Stimulated activated CD8-positive, alpha-beta memory T cell treated with anti-CD3 and anti-CD28 coated beads, Interleukin-12 subunit alpha, Interleukin-12 subunit beta, amount 100 ng/mL, for 1 hour (primary cell): ENCODE measurements around the gene USP15.

ENCODE experiments used
- DNase-seq: peaks from one replicate; pipeline ENCODE4 v3.0.0-alpha.2; 2020; ENCODE audit warnings: low read depth

The USP15 gene

DNA sequence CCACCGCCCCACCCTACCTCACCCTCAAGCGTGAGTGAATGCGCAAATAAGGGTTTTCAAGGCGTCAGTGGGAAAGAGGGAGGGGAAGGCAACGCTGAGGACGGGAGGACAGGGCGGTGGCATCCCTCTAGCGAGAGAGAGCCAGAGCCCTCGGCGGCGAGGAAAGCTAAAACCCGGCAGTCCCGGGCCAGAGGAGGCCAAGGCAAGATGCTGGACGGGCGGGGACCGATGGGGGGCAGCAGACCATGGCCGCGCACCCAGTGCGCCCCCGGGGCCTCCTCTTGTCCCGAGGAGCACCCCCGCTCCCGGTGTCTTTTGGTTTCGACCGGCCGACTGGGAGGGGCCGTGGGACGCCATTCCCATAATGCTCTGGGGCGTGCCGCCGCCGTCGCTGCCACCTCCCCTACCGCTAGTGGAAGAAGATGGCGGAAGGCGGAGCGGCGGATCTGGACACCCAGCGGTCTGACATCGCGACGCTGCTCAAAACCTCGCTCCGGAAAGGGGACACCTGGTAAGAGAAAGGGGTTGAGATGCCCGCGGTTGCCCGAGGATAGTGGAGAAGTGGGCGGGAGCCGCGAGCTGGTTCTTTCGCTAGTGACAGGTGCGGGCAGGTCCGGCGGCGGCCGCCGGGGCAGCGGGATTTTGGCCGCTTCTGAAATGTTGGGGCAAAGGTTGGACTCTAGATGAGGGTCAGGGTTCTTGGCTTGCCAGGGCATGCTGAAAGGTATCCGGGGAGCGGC is at the start of gene USP15:
USP15 (plus strand) TSS at position 412 of the 740 bp plus-strand sequence; CDS start at position 423, 11 bp downstream.
- DNase-seq = peak; percentile 95

DNA sequence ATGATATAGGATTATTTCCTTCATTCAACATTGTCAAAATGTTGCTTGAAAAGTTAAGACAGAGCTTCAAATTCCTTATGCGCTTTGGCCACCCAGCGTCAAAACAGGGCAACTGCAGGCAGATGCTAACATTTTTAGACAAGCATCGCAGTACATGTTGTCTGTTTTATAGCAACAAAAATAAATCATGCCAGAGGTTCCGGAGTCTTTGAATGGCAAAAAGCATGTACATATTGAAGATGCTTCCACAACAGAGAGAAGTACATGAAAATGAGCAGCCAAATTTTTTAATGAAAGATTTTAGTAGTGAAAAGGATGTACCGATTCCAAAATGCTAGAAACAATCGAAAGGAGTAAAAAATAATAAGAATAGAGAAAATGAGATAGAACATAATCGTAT is 49.8 kb upstream of the USP15 start:
- DNase-seq = no peak

DNA sequence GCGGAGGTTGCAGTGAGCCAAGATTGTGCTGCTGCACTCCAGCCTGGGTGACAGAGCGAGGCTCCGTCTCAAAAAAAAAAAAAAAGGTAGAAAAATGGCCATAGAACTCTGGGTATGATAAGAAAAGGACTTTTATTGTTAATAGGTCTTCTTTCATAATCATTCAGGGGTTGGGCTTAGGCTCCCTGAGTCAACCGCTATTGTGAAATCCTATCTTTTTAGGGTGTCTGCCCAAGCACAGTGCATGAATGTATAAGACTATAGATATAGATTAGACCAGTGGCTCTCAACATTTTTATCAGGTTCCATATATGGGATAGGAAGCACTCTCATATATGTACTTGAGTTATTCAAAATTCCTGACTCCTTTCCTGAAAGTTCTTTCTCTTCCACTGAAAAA is 48.7 kb upstream of the USP15 start:
- no peak for DNase-seq

DNA sequence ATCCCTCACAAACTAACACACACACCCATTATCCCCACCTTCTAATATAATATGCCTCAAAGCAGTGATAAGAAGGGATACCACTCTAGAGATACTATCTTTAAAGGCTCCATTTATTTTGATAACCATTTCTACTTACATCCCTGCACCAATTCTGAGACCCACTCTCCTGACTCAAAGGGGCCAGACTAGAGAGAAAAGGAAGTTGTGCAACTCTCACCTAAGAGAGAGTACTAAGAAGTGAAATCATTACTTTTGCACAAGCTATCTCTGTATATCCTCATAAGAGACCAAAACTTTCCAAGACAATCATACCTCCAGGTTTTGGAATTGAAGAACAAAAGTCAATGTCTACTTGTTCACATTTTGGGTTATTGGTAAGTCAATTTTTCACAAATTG is 45.4 kb upstream of the USP15 start:
- DNase-seq = no peak

DNA sequence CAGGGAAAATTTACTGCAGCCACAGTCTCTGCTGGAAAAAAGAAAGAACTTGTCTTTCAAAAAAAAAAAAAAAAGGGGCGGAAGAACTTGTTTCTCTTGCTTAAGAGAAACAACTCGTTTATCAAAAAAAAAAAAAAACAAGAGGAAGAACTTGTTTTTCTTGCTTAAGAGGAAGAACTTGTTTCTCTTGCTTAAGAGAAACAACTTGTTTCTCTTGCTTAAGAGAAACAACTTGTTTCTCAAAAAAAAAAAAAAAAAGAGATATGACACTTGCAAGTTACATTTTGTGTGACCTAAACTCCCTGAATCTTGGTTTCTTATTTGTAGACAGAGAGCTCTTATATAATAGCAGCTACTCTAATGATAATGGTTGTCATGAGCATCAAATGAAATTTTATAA is 44.7 kb upstream of the USP15 start:
- no peak for DNase-seq

DNA sequence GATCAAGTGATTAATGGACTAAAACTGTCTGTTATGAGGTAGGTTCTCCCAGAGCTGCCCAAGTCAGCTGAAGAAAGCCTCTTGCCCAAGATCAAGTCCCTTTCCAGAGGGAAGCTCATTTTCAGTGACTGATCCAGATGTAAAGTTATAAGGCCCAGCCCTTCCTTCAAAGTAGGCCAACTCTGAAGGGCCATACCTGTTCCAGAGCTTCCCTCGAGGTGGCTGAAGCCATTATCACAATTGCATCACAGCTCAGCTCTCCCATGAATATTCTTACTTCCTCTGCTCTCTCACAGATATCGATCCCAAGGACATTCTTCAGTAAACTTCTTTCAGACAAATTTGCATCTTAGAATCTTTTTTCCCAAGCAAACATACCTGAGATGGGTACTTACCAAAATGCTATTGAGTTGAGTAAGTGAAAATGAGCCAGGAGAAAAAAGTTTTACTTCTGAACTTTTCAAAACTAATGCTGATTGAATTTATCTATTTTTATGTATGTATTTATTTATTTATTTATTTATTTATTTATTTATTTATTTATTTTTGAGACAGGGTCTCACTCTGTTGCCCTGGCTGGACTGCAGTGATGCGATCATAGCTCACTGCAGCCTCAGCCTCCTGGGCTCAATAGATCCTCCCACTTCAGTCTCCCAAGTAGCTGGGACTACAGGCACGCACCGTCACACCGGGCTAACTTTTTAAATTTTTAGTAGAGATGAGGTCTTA is 42.6 kb upstream of the USP15 start:
- DNase-seq = no peak

DNA sequence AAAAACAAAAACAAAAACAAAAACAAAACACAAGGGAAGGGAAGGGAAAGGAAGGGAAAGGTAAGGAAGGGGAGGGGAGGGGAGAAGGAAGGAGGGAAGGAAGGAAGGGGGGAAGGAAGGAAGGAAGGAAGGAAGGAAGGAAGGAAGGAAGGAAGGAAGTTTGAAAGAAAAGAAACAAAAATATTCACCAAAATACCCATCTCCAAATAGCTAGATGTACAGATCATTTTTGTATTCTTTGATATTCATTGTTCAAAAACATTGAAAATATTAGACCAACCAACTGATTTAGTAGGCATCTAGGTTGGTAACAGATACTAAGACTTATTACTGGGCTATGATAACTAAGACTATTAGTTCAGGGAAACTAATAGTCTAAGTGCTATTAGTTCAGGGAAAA is 39.1 kb upstream of the USP15 start:
- DNase-seq = no peak

DNA sequence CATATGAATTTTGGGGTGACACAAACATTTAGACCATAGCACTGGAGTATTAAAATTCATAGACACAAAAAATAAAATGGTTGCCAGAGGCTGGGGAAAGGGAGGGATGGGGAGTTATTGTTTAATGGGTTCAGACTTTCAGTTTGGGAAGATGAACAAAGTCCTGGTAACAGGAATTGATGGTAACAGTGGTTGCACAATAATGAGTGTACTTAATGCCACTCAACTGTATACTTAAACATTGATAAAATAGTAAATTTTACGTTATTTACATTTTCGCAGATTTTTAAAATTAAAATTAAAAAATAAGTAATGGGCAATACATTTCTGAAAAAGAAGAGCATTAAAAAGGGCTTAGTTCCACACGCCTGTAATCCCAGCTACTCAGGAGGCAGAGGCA is 35.6 kb upstream of the USP15 start:
- DNase-seq = no peak

DNA sequence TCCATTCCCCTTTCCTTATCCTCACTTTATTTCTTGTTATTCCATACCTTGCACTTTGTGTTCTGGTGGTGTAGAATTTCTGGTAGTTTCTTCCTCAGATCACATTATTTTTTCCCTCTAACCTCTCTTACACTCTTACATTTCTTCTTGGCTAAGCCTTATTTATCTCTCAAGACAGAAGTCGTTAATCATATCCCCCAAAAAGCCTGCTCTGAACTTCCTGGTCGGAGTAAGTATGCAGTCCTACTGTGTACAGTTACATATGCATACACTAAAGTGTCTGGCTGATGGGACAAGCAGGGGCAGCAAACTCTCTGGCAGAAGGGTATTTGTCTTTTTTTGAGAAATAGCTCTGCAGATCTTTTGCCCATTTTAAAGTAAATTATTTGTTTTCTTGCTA is 33.1 kb upstream of the USP15 start:
- no peak for DNase-seq

DNA sequence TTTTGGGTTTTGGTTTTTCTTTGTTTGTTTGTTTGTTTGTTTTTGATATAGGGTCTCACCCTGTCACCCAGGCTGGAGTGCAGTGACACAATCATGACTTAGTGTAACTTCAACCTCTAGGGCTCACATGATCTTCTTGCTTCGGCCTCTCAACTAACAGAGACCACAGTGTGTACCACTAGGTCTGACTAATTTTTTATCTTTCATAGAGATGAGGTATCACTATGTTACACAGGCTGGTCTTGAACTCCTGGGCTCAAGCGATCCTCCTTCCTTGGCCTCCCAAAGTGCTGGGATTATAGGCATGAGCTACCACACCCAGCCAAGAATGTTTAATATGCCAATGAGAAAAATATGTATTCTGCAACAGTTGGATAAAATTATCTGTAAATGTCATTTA is 29.6 kb upstream of the USP15 start:
- no peak for DNase-seq

DNA sequence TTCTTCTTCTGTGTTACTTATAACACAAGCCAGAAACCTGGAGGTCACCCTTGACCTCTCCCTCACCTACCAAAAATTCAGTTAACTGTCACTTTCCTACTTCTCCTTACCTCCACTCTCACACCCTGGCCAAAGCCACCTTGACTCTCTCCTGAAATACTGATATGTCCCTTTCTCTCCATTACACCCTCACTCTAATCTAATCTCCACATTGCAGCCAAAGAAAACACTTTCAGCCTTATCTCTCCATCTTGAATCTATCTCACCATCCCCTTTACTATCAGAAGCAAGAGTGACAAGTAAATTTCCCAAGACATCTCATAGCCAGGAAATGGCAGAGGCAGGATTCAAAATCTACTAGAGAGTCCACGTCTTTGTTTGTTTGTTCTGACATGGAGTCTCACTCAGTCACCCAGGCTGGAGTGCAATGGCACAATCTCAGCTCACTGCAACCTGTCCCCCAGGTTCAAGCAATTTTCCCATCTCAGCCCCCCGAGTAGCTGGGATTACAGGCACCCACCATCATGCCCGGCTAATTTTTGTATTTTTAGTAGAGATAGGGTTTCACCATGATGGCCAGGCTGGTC is 28.0 kb upstream of the USP15 start:
- no peak for DNase-seq

DNA sequence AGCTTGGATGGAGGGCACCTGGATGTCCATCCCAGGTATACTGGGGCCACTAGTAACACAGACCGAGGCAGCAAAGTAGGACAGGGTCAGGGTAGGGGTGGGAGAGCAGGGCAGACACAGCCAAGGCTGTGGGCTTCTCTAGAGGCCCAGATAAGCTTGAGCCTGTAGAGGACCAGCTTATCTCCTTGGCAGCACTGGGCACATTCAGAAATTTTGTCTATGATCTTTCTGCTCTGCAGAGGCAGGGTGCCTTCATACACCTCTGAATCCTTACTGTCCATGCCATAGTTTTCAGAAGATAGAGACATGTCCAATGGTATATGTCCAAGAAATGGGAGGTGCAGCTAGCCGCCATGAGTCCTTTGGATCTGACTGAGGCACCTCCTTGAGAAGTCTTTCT is 26.4 kb upstream of the USP15 start:
- DNase-seq = no peak

DNA sequence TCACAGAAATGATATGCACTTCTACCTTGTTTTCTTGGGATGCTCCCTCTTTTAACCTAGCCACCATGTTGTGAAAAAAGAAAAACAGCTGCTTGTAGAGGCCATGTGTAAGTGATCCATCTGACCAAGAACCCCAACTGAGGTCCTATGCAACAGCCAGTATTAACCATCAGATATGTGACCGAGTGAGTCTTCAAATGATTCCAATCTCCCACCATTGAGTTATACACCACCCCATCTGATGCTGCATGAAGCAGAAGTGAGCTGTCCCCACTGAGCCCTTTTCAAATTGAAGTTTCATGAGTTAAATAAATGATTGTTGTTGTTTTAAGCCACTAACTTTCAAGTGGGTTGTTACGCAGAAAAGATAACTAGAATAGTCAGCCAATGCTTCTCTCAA is 20.6 kb upstream of the USP15 start:
- no peak for DNase-seq

DNA sequence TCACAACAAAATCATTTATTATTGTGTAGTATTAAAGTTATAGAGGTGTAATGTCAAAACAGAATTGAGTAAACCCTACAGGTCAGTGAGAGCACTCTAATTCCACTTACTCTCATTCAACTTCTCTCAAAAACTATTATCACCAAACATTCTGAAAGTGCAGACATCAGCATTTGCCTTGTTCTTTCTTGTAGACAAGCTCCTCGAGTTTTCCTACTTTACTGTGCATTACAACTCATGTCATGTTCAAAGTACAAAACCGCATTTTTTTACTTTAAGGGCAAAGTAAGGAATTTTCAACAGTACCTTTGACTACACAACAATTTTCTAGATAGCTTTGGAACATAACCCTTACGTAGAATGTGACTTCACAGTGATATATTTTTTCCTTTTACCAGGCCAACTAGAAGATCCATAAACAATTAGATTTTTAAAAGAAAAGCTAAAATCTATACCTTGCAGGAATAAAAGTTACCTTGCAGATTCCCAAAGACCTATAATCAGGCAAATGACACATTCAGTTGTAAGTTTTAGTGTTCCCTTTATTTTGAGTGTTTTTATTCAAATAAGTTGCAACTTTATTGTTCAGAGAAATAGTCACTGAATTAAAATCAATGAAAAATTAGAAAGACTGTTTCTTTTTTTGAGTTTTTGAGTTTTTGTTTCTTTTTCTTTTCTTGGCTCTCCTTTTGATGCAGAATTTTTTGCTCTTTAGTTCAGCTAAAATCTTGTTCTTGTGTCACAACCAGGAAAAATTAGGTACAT is 12.7 kb upstream of the USP15 start:
- DNase-seq = no peak

DNA sequence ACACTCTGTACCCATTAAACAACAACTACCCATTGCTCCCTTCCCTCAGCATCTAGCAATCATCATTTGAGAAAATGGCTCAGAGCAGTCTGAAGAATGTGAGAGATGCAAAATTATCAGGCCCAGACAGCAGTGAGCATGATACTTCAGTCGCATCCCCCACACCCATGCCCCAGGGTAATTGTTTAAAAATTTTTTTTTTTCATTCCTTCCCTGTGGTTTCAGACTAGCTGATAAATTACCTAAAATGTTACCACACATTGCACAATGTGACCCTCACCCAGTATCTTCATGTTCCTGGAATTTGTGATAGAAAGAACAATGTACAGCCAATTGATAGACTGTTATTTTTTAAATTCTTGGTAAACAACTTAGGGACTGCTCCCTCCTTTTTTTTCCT is 11.3 kb upstream of the USP15 start:
- no peak for DNase-seq

DNA sequence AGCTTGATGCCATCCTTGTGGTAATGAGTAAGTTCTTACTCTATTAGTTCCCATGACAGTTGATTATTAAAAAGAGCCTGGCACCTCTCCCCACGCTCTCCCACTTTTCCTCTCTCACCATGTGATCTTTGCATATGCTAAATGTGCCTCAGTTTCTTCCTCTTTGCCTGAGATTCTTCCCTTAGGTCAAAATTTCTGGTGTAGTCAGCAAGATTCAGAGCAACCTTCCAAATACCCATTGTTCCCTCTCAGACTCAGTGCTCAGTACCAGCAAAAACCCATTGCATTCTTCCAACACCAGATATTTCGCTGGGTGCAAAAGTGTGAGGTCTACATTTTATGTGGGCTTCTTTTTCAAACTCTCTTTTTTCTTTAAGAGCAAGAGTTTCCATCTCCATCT is 10.8 kb upstream of the USP15 start:
- DNase-seq = no peak

DNA sequence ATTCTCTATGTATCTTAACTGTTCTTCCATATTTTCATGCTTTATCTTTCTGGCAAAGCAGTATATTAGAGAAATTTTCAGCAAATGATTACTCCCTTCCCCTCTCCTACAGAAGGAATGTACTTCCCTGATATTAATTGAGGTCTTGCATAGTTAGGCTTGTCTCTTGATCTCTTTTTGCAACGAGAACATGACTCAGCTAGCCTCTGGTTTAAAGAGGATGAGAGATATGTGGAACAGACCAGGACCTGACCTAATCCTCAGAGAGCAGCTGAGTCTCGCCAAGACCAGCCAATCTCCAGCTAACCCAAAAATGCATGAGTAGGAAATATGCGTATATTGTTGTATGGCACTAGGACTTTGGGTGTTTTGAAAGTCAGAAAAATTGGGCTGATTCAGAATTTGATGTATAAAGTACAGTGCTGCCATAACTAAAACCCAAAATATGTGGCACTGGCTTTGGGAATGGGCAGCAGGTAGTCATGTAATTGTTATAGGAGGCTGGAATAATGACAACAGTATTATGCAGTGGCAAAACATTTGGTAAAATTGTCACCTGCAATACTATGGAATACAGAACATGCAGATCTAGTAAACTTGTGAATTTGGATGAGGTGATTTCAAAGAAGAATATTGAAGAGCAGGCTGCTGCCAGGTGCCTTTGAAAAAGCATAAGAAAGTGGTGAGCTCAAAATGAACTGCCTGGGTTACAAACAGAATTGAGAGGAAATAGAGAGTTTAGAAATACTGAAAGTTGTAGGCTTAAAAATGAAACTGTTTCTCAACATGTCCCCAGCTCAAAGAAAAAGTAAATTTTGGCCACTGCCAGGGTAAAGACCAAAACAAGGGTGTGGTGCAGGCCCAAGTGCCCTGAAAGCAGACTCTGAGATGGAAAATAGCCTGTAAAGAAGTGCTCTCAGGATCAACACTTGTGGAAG is 9.3 kb upstream of the USP15 start:
- no peak for DNase-seq

DNA sequence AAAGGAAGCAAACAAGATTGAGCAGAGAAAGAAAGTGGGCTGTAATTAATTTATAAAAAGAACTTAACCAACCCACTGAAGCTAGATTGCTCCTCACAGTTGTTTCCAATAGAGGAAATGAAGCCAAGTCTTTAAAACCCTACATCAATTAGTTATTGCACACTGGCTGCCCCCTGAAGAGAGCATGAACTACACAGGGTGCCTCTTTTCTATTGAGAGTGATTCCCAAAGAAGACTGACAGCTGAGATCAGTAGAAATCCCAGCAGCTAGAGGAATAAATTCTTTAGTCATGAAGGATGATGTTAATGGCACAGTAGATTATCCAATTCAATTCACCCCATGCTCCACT is 8.6 kb upstream of the USP15 start:
- DNase-seq = no peak

DNA sequence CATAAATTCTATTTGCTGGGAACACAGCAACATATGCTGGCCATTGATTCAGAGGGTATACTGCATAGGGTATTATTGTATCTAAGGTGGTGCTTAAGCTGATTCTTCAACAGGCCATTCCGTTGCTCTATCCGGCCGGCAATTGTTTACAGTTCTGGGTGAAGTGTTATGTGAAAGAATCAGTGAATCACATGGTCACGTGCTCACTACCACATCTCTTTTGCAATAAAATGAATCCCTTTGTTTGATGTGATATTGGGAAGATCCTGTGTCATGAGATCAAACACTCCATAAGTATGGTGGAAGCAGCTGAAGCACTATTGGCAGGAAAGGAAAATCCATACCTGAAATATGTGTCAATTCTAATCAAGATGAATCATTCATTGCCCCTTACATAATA is 7.6 kb upstream of the USP15 start:
- DNase-seq = no peak

DNA sequence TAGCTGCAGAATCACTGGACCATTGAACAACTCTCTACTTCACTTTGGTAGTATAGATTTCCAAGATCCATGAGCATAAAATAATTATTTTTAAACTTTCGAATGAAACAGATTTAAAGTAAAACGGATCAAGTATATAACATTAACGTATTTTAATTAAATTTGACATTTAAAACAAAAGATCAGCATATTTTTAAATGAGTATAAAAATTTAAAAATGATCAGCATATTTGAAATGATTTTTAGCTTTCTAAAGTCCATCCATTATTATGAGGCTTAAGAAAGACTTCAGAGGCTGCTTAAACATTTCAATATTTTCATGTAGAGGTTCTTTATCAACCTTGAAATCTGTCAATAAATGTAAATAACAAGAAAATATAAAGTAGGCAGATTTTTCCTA is 5.2 kb upstream of the USP15 start:
- DNase-seq = no peak

DNA sequence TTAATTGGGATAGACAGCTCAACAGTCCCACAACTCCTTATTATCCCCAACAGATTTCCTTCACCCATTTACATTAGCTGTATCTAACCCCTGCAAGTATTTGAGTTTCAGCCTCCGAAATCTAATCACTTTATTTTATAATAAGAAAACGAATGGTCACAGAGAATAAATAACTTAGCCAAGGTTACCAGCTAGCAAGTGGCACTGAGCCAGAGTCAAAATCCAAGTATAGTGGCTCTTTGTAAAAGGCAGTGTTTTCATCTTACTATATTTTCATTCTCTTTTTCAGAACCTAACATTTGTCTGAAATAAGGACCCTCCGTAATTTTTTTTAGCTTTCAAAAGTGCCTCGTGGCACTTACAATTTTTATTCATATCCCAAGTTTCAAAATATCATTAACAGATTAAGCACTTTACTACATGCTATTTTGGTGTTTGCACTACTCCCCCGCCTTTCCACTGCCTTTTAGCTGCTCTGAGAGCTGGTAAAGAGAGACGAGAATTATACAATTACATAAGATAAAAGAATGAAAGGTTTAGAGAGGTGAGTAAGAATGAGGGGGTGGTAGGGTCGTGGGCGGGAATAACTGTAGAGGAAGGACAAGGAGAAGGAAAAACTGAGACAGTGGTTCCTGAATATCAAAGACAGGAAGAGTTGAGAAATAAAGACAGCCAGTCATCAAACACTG is 3.7 kb upstream of the USP15 start:
- no peak for DNase-seq
